Activated CD4-positive, alpha-beta T cell treated with anti-CD3 and anti-CD28 coated beads, Interleukin-2, amount 50 U/mL, for 16 hours (primary cell): ENCODE results near the gene STARD8.
A peak's percentile ranks its signal among the peaks of the same experiment; 100 is the strongest.

Experiments used
- DNase-seq: peaks from one replicate; pipeline ENCODE4 v3.0.0-alpha.2; 2020

The STARD8 gene

DNA sequence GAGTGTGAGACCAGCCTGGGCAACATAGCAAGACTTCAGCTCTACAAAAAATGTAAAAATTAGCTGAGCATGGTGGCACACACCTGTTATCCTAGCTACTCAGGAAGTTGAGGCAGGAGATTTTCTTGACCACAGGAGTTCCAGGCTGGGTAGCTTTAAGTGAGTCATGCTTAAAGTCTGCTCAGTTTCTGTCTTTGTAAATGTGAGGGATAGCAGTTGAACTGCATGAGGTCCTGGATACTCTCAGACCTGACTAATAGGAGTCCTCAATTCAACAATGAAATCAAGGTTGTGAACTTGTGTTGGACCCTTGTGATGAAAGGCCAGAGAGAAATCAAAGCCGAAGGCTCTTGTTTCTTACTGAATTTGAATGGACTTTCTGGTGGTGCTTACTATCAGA is 45.2 kb downstream of the STARD8 start:
- DNase-seq, result no peak

DNA sequence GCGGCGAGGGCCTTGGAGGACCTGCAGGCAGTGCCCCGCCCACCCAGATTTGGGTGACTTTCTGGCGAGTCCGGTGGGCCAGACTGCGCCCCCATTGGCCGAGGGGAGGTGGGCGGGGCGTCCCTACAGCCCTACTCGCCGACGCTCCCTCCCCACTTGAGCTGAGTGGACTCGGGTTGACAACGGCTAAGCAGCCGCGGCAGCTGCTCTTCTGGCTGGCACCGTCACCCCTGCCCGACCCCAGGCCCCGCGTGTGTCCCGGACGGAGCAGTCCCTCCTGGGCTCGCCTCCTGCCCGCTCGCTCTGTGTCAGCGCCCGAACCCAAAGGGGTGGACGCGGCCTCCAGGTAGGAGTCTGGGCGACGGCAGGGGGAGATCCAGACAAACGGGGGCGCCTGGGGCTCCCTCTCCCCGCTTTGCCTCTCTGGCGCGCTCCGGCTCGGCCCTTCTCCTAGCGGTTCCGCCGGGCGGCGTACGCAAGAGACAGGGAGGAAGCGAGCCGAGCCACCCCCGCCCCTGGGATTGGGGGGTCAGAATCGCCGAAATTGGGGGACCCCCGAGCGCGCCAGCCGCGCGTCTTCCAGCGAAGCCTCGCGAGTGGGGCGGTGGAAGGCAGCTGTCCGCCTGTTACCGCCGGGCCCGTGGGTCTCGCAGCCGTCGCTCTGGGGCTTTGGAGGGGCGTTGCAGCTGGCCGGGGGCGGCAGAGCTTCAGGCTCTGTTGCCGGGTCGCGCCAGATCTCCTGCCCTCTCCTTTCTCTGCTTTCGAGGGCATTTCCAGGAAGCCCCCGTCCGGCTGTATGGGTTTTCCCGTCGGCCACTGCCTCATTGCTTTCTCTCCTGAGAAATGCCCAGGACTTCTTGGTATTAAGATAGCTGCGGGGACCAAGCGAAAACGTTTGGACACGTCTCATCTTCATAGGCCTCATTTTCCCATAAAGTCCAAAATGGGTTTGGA is 46.3 kb downstream of the STARD8 start:
- no peak for DNase-seq

- no peak for DNase-seq
Observed at GRCh38 chrX:68694435-68695205, 47.2 kb downstream of the STARD8 start.

DNA sequence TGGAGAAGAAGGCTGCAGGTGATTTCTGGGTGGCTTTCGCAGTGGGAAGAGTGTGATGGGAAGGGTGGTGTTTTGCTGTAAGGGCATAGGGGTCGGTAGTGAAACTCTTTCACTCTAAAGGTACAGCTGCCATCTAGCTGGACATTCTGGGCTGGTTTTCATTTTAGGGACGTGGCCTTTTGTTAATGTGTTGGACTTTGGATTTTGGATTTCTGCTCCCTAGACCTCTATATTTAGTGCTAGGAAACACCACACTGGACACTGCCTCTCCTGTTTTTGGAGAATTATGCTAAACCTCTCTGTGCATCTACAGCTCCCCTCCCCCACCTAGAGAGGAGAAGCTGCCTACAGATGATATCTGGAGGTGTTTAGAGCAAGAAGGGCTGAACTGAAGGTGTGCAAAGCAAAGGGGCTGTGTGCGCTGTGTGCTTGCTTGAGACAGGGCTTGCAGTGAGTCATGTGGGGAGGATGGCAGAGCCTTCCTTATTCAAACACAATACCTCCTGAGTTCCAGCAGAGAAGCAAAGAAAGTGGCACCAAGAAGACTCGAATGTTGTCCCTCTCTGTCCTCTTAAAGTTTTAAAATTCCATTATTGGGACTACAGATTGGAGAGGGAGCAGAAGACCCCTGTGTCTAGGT is 47.9 kb downstream of the STARD8 start:
- no peak for DNase-seq

DNA sequence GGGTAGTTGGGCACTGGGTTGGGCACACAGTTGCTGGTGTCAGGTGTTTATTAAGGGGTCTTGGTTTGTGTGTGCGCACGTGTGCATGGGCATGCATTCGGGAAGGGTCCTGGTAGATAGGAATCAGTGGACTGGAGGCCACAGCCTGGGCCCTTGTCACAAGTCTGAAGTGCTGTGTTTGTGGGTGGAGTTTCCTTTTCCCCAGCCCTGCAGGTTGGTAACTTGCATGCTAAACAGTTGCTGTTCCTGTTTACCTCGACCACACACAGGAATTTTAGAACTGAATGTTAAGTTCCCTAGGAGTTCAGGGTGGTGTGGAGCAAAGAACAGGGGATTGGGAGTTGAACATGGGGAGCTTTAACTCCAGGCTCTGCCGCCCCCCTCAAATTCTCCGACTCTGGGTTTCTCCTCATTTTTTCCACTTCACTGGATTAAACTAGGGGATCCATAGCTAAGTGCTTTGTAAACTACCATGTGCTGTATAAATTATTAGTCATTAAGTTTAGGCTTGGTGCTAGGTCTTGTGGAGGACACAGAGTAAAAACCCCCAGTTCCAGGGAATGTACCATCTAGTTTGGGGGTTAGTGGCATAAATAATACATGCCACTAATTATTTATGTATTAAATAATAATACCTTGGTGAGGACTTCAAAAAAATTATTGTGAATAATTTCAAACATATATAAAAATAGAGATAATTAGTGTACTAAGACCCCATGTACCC is 49.0 kb downstream of the STARD8 start:
- DNase-seq, result no peak

DNA sequence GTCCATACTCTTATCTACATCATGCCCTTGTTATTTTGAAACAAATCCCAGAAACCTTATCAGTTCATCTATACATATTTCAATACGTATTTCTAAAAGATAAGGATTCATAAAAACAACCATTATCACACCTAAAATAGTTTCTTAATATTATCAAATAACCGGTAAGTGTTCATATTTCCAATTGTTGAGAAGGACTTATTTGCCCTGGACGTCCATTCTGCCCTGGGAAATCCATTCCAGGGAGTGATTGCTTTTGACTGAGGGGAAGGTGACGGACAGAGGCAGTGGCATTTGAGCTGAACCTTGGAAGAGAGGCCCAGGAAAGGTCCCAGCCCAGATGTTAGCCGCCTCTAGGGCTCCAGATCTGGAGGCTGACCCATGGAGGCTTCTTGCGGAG is 49.6 kb downstream of the STARD8 start:
- DNase-seq, result no peak

GRCh38 chrX:68697465-68698125 is 50.1 kb downstream of the STARD8 start:
- DNase-seq, result no peak

- DNase-seq, result no peak
Observed at GRCh38 chrX:68698942-68699341, 51.5 kb downstream of the STARD8 start.

- DNase-seq, result no peak
Observed at GRCh38 chrX:68699960-68700746, 52.7 kb downstream of the STARD8 start.

DNA sequence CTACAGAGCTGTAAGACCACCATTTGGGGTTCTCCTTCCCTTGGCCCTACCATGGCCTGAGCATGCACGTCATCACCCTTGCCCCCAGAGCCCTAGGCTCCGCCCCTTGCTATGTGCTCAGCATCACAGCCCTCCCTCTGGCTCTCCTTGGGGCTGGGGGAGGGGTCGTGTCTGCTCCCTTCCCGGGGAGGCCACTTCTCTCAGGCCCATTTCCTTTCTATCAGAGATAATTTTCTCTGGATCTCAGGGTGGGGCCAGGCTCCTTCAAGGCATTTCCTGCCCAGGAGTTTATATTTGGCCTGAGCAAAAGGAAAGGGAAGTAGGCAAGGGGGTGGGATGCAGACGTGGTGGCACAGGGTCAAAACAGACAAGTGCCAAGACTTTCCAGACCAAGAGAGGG is 55.9 kb downstream of the STARD8 start:
- no peak for DNase-seq

DNA sequence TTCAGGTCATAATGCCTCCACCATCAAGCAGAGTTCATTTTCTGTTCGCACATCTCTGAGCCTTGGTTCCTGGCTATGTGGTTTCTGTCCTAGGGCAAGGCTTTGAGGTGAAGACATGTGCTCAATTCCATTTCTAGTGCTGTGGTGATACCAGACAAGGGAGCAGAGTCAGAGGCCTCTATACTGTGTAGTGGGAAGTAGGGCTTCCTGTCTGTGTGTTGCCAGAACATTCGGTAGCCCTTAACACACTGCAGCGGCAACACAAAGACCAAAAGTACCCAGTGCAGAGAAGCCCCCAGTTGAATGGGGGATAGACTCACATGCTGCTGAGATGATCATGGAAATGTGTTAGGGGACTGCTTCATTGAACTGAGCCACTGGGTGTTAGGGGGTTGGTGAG is 56.4 kb downstream of the STARD8 start:
- no peak for DNase-seq

GRCh38 chrX:68705986-68706385 is 58.5 kb downstream of the STARD8 start:
- DNase-seq, result no peak

- no peak for DNase-seq
Observed at GRCh38 chrX:68708503-68709290, 61.2 kb downstream of the STARD8 start.

GRCh38 chrX:68710870-68711576 is 63.6 kb downstream of the STARD8 start:
- DNase-seq, result peak; percentile 24

- no peak for DNase-seq
Observed at GRCh38 chrX:68711845-68712244, 64.4 kb downstream of the STARD8 start.

DNA sequence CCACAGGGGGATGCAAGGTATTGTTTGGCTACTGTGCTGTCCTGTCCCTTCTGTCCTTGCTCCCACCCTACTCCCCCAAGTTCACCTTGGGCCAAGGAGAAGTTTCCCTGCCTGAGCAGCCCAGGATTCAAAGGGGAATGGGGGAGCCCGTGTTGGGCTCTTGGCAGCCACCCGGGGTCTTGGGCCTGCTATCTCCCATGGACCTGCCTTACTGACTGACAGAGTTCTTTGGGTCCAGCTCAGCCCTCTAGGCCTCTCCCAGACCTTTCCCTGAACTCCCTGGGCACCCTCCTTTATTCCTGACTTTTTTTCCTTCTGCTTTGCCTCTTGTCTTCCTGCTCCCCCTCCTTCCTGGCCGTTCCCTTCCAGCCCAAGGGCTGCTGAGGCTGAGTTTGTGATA is 67.4 kb downstream of the STARD8 start:
- DNase-seq, result no peak

- no peak for DNase-seq
Observed at GRCh38 chrX:68717196-68717595, 69.7 kb downstream of the STARD8 start.

DNA sequence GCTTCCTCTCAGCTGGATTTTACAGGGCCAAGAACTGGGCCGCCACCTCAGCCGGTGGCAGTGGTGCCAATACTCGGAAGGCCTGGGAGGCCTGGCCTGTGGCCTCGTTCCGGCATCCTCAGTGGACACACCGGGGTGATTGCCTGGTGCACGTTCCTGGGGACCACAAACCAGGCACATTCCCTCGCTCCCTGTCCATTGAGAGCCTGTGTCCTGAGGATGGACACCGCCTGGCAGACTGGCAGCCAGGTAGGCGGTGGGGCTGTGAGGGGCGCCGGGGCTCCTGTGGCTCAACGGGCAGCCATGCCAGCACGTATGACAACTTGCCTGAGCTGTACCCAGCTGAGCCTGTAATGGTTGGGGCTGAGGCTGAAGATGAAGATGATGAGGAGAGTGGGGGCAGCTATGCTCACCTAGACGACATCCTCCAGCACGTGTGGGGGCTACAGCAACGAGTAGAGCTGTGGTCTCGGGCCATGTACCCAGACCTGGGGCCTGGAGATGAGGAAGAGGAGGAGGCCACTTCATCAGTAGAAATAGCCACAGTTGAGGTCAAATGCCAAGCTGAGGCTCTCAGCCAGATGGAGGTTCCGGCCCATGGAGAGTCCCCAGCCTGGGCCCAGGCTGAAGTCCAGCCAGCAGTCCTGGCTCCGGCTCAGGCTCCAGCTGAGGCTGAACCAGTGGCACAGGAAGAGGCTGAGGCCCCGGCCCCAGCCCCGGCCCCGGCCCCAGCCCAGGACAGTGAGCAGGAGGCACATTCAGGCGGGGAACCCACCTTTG is 70.4 kb downstream of the STARD8 start:
- DNase-seq, result no peak

DNA sequence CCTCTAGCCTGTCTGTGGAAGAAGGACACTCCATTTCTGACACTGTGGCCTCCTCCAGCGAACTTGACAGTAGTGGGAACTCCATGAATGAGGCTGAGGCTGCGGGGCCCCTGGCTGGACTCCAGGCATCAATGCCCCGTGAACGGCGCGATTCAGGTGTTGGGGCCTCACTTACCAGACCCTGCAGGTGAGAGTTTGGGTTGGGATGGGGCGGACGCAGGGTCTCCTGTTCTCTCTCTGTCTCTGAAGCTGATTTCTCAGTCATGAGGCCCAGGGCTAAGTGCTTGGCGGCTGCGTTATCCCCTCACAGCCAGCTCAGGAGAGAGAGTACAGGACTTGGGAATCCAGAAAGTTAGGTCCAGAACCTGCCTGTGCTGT is 71.0 kb downstream of the STARD8 start:
- DNase-seq, result no peak
